HCT116 (cell line): Measurements from ENCODE around the gene ORM1. TPM values are rescaled to one million over a fixed set of nuclear protein-coding genes. Genes with fewer than 3 reads are reported as not detected.
A peak's percentile ranks its signal among the peaks of the same experiment; 100 is the strongest.

Experiments used
- ATAC-seq: fragments of 200-7000 bp; cut with Tn5 transposase; 2 replicates; pipeline ENCODE4 v1.9.1; 2020; ENCODE audit warnings: mild to moderate bottlenecking, moderate library complexity
- BruUV-seq: library from RNA; stranded (reverse); fragments of 400-500 nt; replicated peaks from 2 replicates; lab custom pipeline; 2021; lab: Mats Ljungman, UMichigan
- CTCF ChIA-PET: fragments of 300-600 bp; sonication (Branson Sonifier 250); formaldehyde crosslinking; loops from one replicate; lab custom pipeline; 2021; ENCODE audit warnings: antibody characterized with exemption; lab: Charles Lee
- POLR2A ChIA-PET: fragments of 300-600, 350-600 bp; sonication (Branson Sonifier 250); formaldehyde crosslinking; loops from one replicate; lab custom pipeline; 2021; ENCODE audit warnings: antibody characterized with exemption; lab: Charles Lee
- RAD21 ChIA-PET, 2 experiments: fragments of 300-600 bp; sonication (Branson Sonifier 250); formaldehyde crosslinking; loops; one replicate each; lab custom pipeline; 2023; ENCODE audit warnings: low total read pairs in 2 of 2; ENCODE audit not compliant: uncharacterized antibody in 2 of 2, unreplicated experiment in 2 of 2, low non-redundant PET in 1 of 2; lab: Charles Lee
- DNase-seq: peaks from one replicate; pipeline ENCODE4 v3.0.0-alpha.2; 2010; ENCODE audit warnings: low read depth, low spot score
- H2AFZ ChIP-seq: fragments of 200-600 bp; shearing (Covaris generic), sonication (generic); 2 replicates; pipeline ENCODE4 v1.6.1; 2017; ENCODE audit warnings: low read depth, mixed run types, mixed read lengths, antibody characterized with exemption, low read length; ENCODE audit not compliant: poor library complexity, severe bottlenecking
- H3K27ac ChIP-seq: 2 replicates; pipeline ENCODE4 v1.5.1; 2012; ENCODE audit warnings: low read depth, low read length
- H3K27me3 ChIP-seq: fragments of 200-600 bp; sonication (generic); 2 replicates; pipeline ENCODE4 v1.6.1; 2016; ENCODE audit warnings: mixed run types, low read length, mixed read lengths; ENCODE audit not compliant: insufficient read depth
- H3K36me3 ChIP-seq, 2 experiments: fragments of 200-500 bp in 1 of 2; fragments of 200-600 bp in 1 of 2; sonication (Bioruptor generic) in 1 of 2; sonication (generic) in 1 of 2; 2 replicates each; pipeline versions ENCODE4 v1.5.1 to v1.6.1; 2014 to 2016; ENCODE audit warnings: low read length in 2 of 2, inconsistent platforms in 1 of 2, mixed read lengths in 1 of 2, mixed run types in 1 of 2; ENCODE audit not compliant: insufficient read depth in 2 of 2, control insufficient read depth in 1 of 2
- H3K4me1 ChIP-seq, 2 experiments: fragments of 200-600 bp in 1 of 2; sonication (generic) in 1 of 2; 2 replicates each; pipeline versions ENCODE4 v1.5.1 to v1.6.1; 2012 to 2017; ENCODE audit warnings: low read length in 2 of 2, inconsistent platforms in 1 of 2, mild to moderate bottlenecking in 1 of 2, mixed read lengths in 1 of 2, mixed run types in 1 of 2, moderate library complexity in 1 of 2; ENCODE audit not compliant: insufficient read depth in 2 of 2, control insufficient read depth in 1 of 2
- H3K4me2 ChIP-seq: fragments of 200-600 bp; sonication (generic); 2 replicates; pipeline ENCODE4 v1.6.1; 2017; ENCODE audit warnings: mixed run types, low read length, mixed read lengths
- H3K4me3 ChIP-seq, 2 experiments: fragments of 200-600 bp in 1 of 2; sonication (generic) in 1 of 2; replicated peaks in 1 of 2; 2 replicates each; pipeline ENCODE4 v1.5.1; 2011 to 2016; ENCODE audit warnings: low read length in 2 of 2, control low read depth in 1 of 2, low read depth in 1 of 2, mild to moderate bottlenecking in 1 of 2, mixed read lengths in 1 of 2, mixed run types in 1 of 2
- H3K79me2 ChIP-seq: fragments of 200-600 bp; sonication (generic); 2 replicates; pipeline ENCODE4 v1.6.1; 2017; ENCODE audit warnings: mild to moderate bottlenecking, mixed run types, low read length, moderate library complexity, mixed read lengths; ENCODE audit not compliant: insufficient read depth
- H3K9ac ChIP-seq: fragments of 200-600 bp; sonication (generic); 2 replicates; pipeline ENCODE4 v1.6.1; 2016; ENCODE audit warnings: low read length, mixed read lengths
- H3K9me2 ChIP-seq: fragments of 200-600 bp; sonication (generic), shearing (Covaris generic); 2 replicates; pipeline ENCODE4 v1.6.1; 2017; ENCODE audit warnings: mixed run types, mild to moderate bottlenecking, moderate library complexity; ENCODE audit not compliant: insufficient read depth
- H3K9me3 ChIP-seq, 2 experiments: fragments of 200-500 bp in 1 of 2; fragments of 200-600 bp in 1 of 2; sonication (Bioruptor generic) in 1 of 2; sonication (generic) in 1 of 2; 2 replicates each; pipeline ENCODE4 v1.6.1; 2014 to 2017; ENCODE audit warnings: low read length in 2 of 2, mixed read lengths in 2 of 2, inconsistent platforms in 1 of 2, low read depth in 1 of 2, mild to moderate bottlenecking in 1 of 2, mixed run types in 1 of 2, moderate library complexity in 1 of 2; ENCODE audit not compliant: control insufficient read depth in 1 of 2, insufficient read depth in 1 of 2
- H4K20me1 ChIP-seq: fragments of 200-600 bp; sonication (generic), shearing (Covaris generic); 2 replicates; pipeline ENCODE4 v1.6.1; 2017; ENCODE audit warnings: mixed run types, mild to moderate bottlenecking, moderate library complexity; ENCODE audit not compliant: insufficient read depth
- ATF3 ChIP-seq: IDR thresholded peaks from 2 replicates; pipeline ENCODE4 v1.6.1; 2012
- CEBPB ChIP-seq: IDR thresholded peaks from 2 replicates; pipeline ENCODE4 v1.6.1; 2012; ENCODE audit warnings: low read depth
- CTCF ChIP-seq, 3 experiments: fragments of 200-600 bp in 1 of 3; sonication (generic) in 1 of 3; IDR thresholded peaks in 2 of 3; conservative IDR thresholded peaks in 1 of 3; 2 replicates each; pipeline ENCODE4 v1.5.1; 2012 to 2017; ENCODE audit warnings: low read depth in 2 of 3, low read length in 2 of 3, antibody characterized with exemption in 1 of 3, borderline replicate concordance in 1 of 3, control low read depth in 1 of 3, mild to moderate bottlenecking in 1 of 3, mixed read lengths in 1 of 3, mixed run types in 1 of 3, moderate library complexity in 1 of 3; ENCODE audit not compliant: insufficient read depth in 1 of 3
- EGR1 ChIP-seq: IDR thresholded peaks from 2 replicates; pipeline ENCODE4 v1.6.1; 2012; ENCODE audit warnings: low read depth
- ELF1 ChIP-seq: IDR thresholded peaks from 2 replicates; pipeline ENCODE4 v1.6.1; 2012; ENCODE audit warnings: low read depth, borderline replicate concordance
- EZH2 ChIP-seq: fragments of 200-600 bp; sonication (generic); IDR thresholded peaks from 2 replicates; pipeline ENCODE4 v1.6.1; 2017; ENCODE audit warnings: antibody characterized with exemption, mixed run types
- JUND ChIP-seq: IDR thresholded peaks from 2 replicates; pipeline ENCODE4 v1.6.1; 2012
- POLR2AphosphoS5 ChIP-seq: IDR thresholded peaks from 2 replicates; pipeline ENCODE4 v1.6.1; 2011; ENCODE audit warnings: mild to moderate bottlenecking, low read depth, low read length, moderate library complexity
- RAD21 ChIP-seq: IDR thresholded peaks from 2 replicates; pipeline ENCODE4 v1.6.1; 2012; ENCODE audit warnings: low read depth, mild to moderate bottlenecking
- SIN3A ChIP-seq: IDR thresholded peaks from 2 replicates; pipeline ENCODE4 v1.6.1; 2012; ENCODE audit warnings: low read depth
- SP1 ChIP-seq: IDR thresholded peaks from 2 replicates; pipeline ENCODE4 v1.6.1; 2012; ENCODE audit warnings: low read depth
- TCF7L2 ChIP-seq: IDR thresholded peaks from 2 replicates; pipeline ENCODE4 v1.7.0; 2011; ENCODE audit warnings: borderline replicate concordance, inconsistent platforms; ENCODE audit not compliant: insufficient read depth, insufficient read length; ENCODE audit errors: extremely low read depth
- ZBTB33 ChIP-seq: IDR thresholded peaks from 2 replicates; pipeline ENCODE4 v1.6.1; 2011; ENCODE audit warnings: mild to moderate bottlenecking, low read length, moderate library complexity; ENCODE audit not compliant: insufficient replicate concordance; ENCODE audit errors: extremely low read depth
- ZNF274 ChIP-seq: fragments of 200-500 bp; sonication (Bioruptor generic); IDR thresholded peaks from 2 replicates; pipeline ENCODE4 v1.6.1; 2014; ENCODE audit warnings: mild to moderate bottlenecking, low read depth, low read length, inconsistent platforms
- intact Hi-C: fragments of 100-400 bp; cut with micrococcal nuclease; formaldehyde crosslinking; loops from 2 replicates; pipeline ENCODE4 v1.10.0; 2022
- total RNA-seq: library from RNA; stranded (reverse); gene quantifications from one replicate; pipeline ENCODE4 v1.2.1, GENCODE V29; 2021; ENCODE audit not compliant: unreplicated experiment
- TF ChIP-seq, protein P1 (sequence below): IDR thresholded peaks from 2 replicates; pipeline ENCODE4 v1.6.1; 2012; ENCODE audit warnings: low read depth

ORM1 gene
- total RNA-seq, 1 experiment from 2014 or later, result 5.6 TPM

- POLR2A ChIA-PET, result no interaction called here
- peak overlapping the region; percentile 91 for H3K27ac ChIP-seq
- H3K4me1 ChIP-seq, result peaks cover 24 to 37% of the 10 kb centered on the region in 2 experiments
- no peaks in the 10 kb centered on the region for H3K79me2 ChIP-seq
- peak overlapping the region; percentile 65 for H3K4me2 ChIP-seq
- BruUV-seq, result no TSS peak
- peak overlapping the region in 1 of 2 experiments; percentile 5; a peak in 1 of 4 replicates for H3K4me3 ChIP-seq
- H3K9ac ChIP-seq, result peak overlapping the region; percentile 36; the same call in 1 of the 2 replicates
- peak overlapping the region; percentile 67 for H2AFZ ChIP-seq
- CTCF ChIA-PET, result interaction anchor here (1.5 kb wide), 1 partner anchor 196 kb away, joined by 4 read pairs; no protein-coding TSS in a partner anchor
- intact Hi-C loops, result loop anchor here (5.0 kb wide), 1 partner anchor 171 kb away; no protein-coding TSS in a partner anchor
- RAD21 ChIA-PET, result no interaction called here
- H4K20me1 ChIP-seq, result no peaks in the 10 kb centered on the region
- H3K27me3 ChIP-seq, result no peaks in the 10 kb centered on the region
- no peak for DNase-seq
- no peak for TF ChIP-seq TCF7L2
- no peak for TF ChIP-seq CTCF (IDR thresholded peaks at IDR 0.05 in 2 of 3, conservative IDR thresholded peaks at IDR 0.05 in 1 of 3; ENCODE audit: borderline replicate concordance in 1 of 3, insufficient read depth in 1 of 3, low read depth in 2 of 3, low read length in 2 of 3)
- no peak for TF ChIP-seq SIN3A
- no peak for TF ChIP-seq ZNF274
- no peak for TF ChIP-seq POLR2AphosphoS5
- no peak for TF ChIP-seq EZH2
- TF ChIP-seq SP1, result no peak
- no peak for TF ChIP-seq ZBTB33
- TF ChIP-seq ATF3, result no peak
- no peak for TF ChIP-seq CEBPB
- TF ChIP-seq RAD21, result no peak
- TF ChIP-seq EGR1, result no peak
- no peak for TF ChIP-seq ELF1
- TF ChIP-seq, protein P1, sequence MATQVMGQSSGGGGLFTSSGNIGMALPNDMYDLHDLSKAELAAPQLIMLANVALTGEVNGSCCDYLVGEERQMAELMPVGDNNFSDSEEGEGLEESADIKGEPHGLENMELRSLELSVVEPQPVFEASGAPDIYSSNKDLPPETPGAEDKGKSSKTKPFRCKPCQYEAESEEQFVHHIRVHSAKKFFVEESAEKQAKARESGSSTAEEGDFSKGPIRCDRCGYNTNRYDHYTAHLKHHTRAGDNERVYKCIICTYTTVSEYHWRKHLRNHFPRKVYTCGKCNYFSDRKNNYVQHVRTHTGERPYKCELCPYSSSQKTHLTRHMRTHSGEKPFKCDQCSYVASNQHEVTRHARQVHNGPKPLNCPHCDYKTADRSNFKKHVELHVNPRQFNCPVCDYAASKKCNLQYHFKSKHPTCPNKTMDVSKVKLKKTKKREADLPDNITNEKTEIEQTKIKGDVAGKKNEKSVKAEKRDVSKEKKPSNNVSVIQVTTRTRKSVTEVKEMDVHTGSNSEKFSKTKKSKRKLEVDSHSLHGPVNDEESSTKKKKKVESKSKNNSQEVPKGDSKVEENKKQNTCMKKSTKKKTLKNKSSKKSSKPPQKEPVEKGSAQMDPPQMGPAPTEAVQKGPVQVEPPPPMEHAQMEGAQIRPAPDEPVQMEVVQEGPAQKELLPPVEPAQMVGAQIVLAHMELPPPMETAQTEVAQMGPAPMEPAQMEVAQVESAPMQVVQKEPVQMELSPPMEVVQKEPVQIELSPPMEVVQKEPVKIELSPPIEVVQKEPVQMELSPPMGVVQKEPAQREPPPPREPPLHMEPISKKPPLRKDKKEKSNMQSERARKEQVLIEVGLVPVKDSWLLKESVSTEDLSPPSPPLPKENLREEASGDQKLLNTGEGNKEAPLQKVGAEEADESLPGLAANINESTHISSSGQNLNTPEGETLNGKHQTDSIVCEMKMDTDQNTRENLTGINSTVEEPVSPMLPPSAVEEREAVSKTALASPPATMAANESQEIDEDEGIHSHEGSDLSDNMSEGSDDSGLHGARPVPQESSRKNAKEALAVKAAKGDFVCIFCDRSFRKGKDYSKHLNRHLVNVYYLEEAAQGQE, result no peak
- no peak for TF ChIP-seq JUND
- TF ChIP-seq, all 23 proteins: peak for 0
- Histone ChIP-seq H3K9me2 (no peaks in the 10 kb centered on the region), H3K36me3 (no peaks in the 10 kb centered on the region), H3K9me3 (no peaks in the 10 kb centered on the region)
- no peak for ATAC-seq
These were observed 44.5 kb upstream of the ORM1 start for GRCh38 chr9:114278356-114278755.
